CD4-positive, alpha-beta T cell (primary cell): Measurements from ENCODE around the gene RUNX1. TPM values are rescaled to one million over a fixed set of nuclear protein-coding genes. Genes with fewer than 3 reads are reported as not detected.

Source experiments
- ATAC-seq: fragments of 200-7000 bp; cut with Tn5 transposase; one replicate; pipeline ENCODE4 v1.10.0; 2022; ENCODE audit warnings: mild to moderate bottlenecking; ENCODE audit not compliant: poor library complexity
- CTCF ChIA-PET: fragments of 350-600 bp; sonication (Branson Sonifier 250); formaldehyde crosslinking; loops from one replicate; lab custom pipeline; 2021; ENCODE audit warnings: antibody characterized with exemption, inconsistent platforms; lab: Charles Lee
- POLR2A ChIA-PET: fragments of 350-600 bp; sonication (Branson Sonifier 250); formaldehyde crosslinking; loops from one replicate; lab custom pipeline; 2021; ENCODE audit warnings: antibody characterized with exemption, inconsistent platforms; lab: Charles Lee
- DNase-seq, 14 experiments: peaks; one replicate each; pipeline ENCODE4 v3.0.0-alpha.2; 2013 to 2020; ENCODE audit warnings: mixed read lengths in 2 of 14
- H3K27ac ChIP-seq, 2 donors: one replicate each; pipeline versions ENCODE4 v1.5.1 to v1.7.0; 2013; ENCODE audit warnings: low read length in 2 of 2, low read depth in 1 of 2, mild to moderate bottlenecking in 1 of 2
- H3K27me3 ChIP-seq, 2 experiments: 1 replicate in 1 of 2; 2 replicates in 1 of 2; pipeline versions ENCODE4 v1.6.1 to v1.7.0; 2013; ENCODE audit warnings: low read length in 2 of 2, control low read depth in 1 of 2, mild to moderate bottlenecking in 1 of 2, moderate library complexity in 1 of 2; ENCODE audit not compliant: insufficient read depth in 2 of 2, control insufficient read depth in 1 of 2
- H3K36me3 ChIP-seq: one replicate; pipeline ENCODE4 v1.6.1; 2013; ENCODE audit warnings: low read length, control low read depth; ENCODE audit not compliant: insufficient read depth
- H3K4me1 ChIP-seq: one replicate; pipeline ENCODE4 v1.6.1; 2013; ENCODE audit warnings: low read length, control low read depth; ENCODE audit not compliant: insufficient read depth
- H3K4me3 ChIP-seq: one replicate; pipeline ENCODE4 v1.5.1; 2013; ENCODE audit warnings: mild to moderate bottlenecking, low read length, moderate library complexity
- H3K9me3 ChIP-seq, 2 experiments: 1 replicate in 1 of 2; 2 replicates in 1 of 2; pipeline versions ENCODE4 v1.6.1 to v1.7.0; 2013; ENCODE audit warnings: low read length in 2 of 2, mild to moderate bottlenecking in 2 of 2, control low read depth in 1 of 2, moderate library complexity in 1 of 2; ENCODE audit not compliant: control insufficient read depth in 1 of 2, insufficient read depth in 1 of 2
- H3K27ac Mint-ChIP-seq: one replicate; pipeline ENCODE4 v1.8.0; 2020; ENCODE audit warnings: mixed read lengths
- H3K27me3 Mint-ChIP-seq: one replicate; pipeline ENCODE4 v1.8.0; 2021; ENCODE audit warnings: mixed read lengths
- H3K36me3 Mint-ChIP-seq: one replicate; pipeline ENCODE4 v1.8.0; 2021; ENCODE audit warnings: low read depth, mixed read lengths
- H3K4me1 Mint-ChIP-seq: one replicate; pipeline ENCODE4 v1.8.0; 2021; ENCODE audit warnings: low read depth, mixed read lengths
- H3K4me3 Mint-ChIP-seq: one replicate; pipeline ENCODE4 v1.8.0; 2020; ENCODE audit warnings: mild to moderate bottlenecking, mixed read lengths
- H3K9me3 Mint-ChIP-seq: one replicate; pipeline ENCODE4 v1.8.0; 2020; ENCODE audit warnings: mixed read lengths
- intact Hi-C, 2 experiments: fragments of 100-400 bp; cut with DNase I in 1 of 2; cut with micrococcal nuclease in 1 of 2; formaldehyde crosslinking; loops; one replicate each; pipeline versions ENCODE4 v1.15.1 to v1.9.0; 2023 to 2025; cut with DNase I, micrococcal nuclease
- total RNA-seq, 174 experiments: library from RNA in 2 of 174; stranded (reverse) in 2 of 174; gene quantifications; one replicate each; pipeline ENCODE4 v1.2.3 and lab custom pipeline; 2021 to 2026
- TF ChIP-seq, protein P1 (sequence below): fragments of 200-600 bp; IDR thresholded peaks from one replicate; pipeline ENCODE4 v1.8.0; 2022; ENCODE audit warnings: antibody characterized with exemption, mild to moderate bottlenecking

RUNX1 gene
- total RNA-seq, 2 experiments from 2014 or later, result 71.7 to 74.3 TPM

DNA sequence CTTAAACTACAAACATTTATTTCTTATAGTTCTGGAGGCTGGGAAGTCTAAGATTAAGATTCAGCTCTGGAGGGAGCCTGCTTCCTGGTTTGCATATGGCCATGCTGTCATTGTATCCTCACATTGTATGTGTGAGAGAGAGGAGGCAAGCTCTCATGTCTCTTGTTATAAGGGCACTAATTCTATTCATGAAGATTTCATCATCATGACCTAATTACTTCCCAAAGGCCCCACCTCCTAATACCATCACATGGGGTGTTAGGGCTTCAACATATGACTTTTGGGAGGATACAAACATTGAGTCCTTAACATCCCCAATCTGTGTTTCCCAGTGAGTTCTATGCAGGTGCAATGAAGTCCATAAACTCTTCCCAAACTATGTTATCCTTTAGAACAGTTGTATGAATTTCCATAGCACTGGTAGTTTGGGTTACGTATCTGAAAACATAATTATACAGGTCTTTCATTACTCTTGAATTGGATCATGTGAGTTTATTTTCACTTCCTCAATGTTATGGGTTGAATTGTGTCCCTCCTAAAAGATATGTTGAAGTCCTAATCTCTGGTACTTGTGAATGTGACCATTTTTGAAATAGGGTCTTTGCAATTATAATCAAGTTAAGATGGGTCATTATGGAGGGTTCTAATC lies 124.2 kb downstream of the RUNX1 start:
- peaks cover 16% of the 10 kb centered on the region for H3K4me1 ChIP-seq

DNA sequence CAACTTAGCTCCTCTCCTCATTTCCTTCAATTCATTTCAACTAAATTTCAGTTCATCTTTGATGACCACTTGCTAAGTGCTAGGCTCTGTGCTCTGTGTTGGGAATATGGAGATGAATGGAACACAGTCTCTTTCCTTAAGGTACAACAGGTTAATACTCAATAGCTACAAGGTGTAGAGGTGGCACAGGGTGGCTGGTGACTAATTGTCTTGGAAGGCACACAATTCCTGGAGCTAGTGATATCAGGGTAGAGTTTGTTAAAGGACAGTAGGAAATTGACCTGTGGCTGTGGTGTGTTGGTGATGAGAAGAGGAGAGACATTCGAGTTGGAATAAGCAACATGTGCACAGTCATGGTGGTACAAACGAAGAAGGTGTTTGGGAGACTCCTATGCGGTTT lies 124.9 kb downstream of the RUNX1 start:
- peaks cover 2% of the 10 kb centered on the region for H3K9me3 Mint-ChIP-seq
- DNase-seq (no peak), ATAC-seq (no peak)
- TF ChIP-seq, protein P1, sequence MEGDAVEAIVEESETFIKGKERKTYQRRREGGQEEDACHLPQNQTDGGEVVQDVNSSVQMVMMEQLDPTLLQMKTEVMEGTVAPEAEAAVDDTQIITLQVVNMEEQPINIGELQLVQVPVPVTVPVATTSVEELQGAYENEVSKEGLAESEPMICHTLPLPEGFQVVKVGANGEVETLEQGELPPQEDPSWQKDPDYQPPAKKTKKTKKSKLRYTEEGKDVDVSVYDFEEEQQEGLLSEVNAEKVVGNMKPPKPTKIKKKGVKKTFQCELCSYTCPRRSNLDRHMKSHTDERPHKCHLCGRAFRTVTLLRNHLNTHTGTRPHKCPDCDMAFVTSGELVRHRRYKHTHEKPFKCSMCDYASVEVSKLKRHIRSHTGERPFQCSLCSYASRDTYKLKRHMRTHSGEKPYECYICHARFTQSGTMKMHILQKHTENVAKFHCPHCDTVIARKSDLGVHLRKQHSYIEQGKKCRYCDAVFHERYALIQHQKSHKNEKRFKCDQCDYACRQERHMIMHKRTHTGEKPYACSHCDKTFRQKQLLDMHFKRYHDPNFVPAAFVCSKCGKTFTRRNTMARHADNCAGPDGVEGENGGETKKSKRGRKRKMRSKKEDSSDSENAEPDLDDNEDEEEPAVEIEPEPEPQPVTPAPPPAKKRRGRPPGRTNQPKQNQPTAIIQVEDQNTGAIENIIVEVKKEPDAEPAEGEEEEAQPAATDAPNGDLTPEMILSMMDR, result no peak
- no peaks in the 10 kb centered on the region for H3K27me3 Mint-ChIP-seq
- intact Hi-C loops, result no loop called here
- H3K27me3 ChIP-seq, result no peaks in the 10 kb centered on the region
- no peak overlapping the region for H3K27ac ChIP-seq
- H3K36me3 Mint-ChIP-seq, result peaks cover 75% of the 10 kb centered on the region
- H3K4me3 Mint-ChIP-seq, result no peak overlapping the region
- POLR2A ChIA-PET, result interaction anchor here (0.8 kb wide), 1 partner anchor 9 kb away, joined by 3 read pairs; no protein-coding TSS in a partner anchor
- CTCF ChIA-PET, result interaction anchor here (0.6 kb wide), 1 partner anchor 127 kb away, joined by 3 read pairs; no protein-coding TSS in a partner anchor
- H3K27ac Mint-ChIP-seq, result peak overlapping the region; percentile 75
- peaks cover 20% of the 10 kb centered on the region for H3K36me3 ChIP-seq
- peaks cover 18% of the 10 kb centered on the region for H3K4me1 ChIP-seq
- H3K4me1 Mint-ChIP-seq, result peaks cover 89% of the 10 kb centered on the region
- H3K9me3 ChIP-seq, result no peaks in the 10 kb centered on the region
- H3K4me3 ChIP-seq, result no peak overlapping the region

More for the DNA sequence above, 124.2 kb downstream of the RUNX1 start:
- no peak overlapping the region for H3K27ac ChIP-seq
- Mint-ChIP-seq H3K36me3 (peaks cover 68% of the 10 kb centered on the region), H3K4me1 (peaks cover 89% of the 10 kb centered on the region), H3K27ac (peak overlapping the region; percentile 75), H3K4me3 (no peak overlapping the region), H3K9me3 (peaks cover 2% of the 10 kb centered on the region), H3K27me3 (no peaks in the 10 kb centered on the region)
- peaks cover 15% of the 10 kb centered on the region for H3K36me3 ChIP-seq
- H3K27me3 ChIP-seq, result no peaks in the 10 kb centered on the region
- no peak overlapping the region for H3K4me3 ChIP-seq
- POLR2A ChIA-PET, result interaction anchor here (0.6 to 0.8 kb wide), 2 partner anchors 9 to 19 kb away, joined by 3 read pairs; no protein-coding TSS in a partner anchor
- intact Hi-C loops, result loop anchor here in 1 of 2 experiments (5.0 kb wide), 1 partner anchor 37 kb away; no protein-coding TSS in a partner anchor
- H3K9me3 ChIP-seq, result no peaks in the 10 kb centered on the region
- ATAC-seq (no peak), DNase-seq (no peak)
- CTCF ChIA-PET, result no interaction called here
- TF ChIP-seq, protein P1, result no peak

DNA sequence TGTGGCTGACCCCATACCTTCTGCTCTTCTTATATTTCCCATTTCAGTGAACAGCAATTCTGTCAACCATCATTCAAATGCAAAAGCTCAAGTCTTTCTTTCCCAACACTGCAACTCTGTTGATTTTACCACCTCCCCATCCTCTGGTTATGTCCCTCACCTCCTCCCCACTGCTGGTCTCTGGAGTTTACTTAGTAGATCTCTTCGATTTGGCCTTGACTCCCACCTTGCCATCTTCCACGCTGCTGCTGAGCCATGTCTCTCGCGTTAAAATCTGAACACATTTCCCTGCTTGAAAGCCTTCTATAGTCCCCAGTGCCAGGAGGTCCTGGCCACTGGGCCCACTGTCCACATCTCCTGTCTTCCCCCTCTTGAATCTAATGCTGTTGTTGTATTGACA lies 125.5 kb downstream of the RUNX1 start:
- TF ChIP-seq, protein P1, result no peak

More for the DNA sequence above, 125.5 kb downstream of the RUNX1 start:
- Histone ChIP-seq H3K4me1 (peaks cover 20% of the 10 kb centered on the region), H3K4me3 (no peak overlapping the region), H3K36me3 (peaks cover 23% of the 10 kb centered on the region), H3K27me3 (no peaks in the 10 kb centered on the region), H3K9me3 (no peaks in the 10 kb centered on the region), H3K27ac (no peak overlapping the region)
- no peak for ATAC-seq
- ChIA-PET CTCF (interaction anchor here (0.6 kb wide), 1 partner anchor 128 kb away, joined by 3 read pairs; no protein-coding TSS in a partner anchor), POLR2A (no interaction called here)
- no peak for DNase-seq
- peaks cover 91% of the 10 kb centered on the region for H3K4me1 Mint-ChIP-seq
- H3K9me3 Mint-ChIP-seq, result peaks cover 2% of the 10 kb centered on the region
- no peaks in the 10 kb centered on the region for H3K27me3 Mint-ChIP-seq
- H3K4me3 Mint-ChIP-seq, result no peak overlapping the region
- H3K27ac Mint-ChIP-seq, result peak overlapping the region; percentile 75
- H3K36me3 Mint-ChIP-seq, result peaks cover 75% of the 10 kb centered on the region
- intact Hi-C loops, result no loop called here
